IMR-90 (cell line): Measurements from ENCODE around the gene ROR2. TPM values are rescaled to one million over a fixed set of nuclear protein-coding genes. Genes with fewer than 3 reads are reported as not detected.

Source experiments
- ATAC-seq: fragments of 200-7000 bp; cut with Tn5 transposase; 2 replicates; pipeline ENCODE4 v1.9.1; 2020; ENCODE audit warnings: low read depth, mild to moderate bottlenecking, moderate library complexity
- BruUV-seq: library from RNA; stranded (reverse); fragments of 400-500 nt; replicated peaks from 2 replicates; lab custom pipeline; 2021; lab: Mats Ljungman, UMichigan
- CTCF ChIA-PET: fragments of 300-600 bp; formaldehyde crosslinking; extraction: SDS; loops from one replicate; lab custom pipeline; 2021; ENCODE audit warnings: antibody characterized with exemption; lab: Yijun Ruan, JAX
- POLR2A ChIA-PET: fragments of 300-600 bp; sonication (Branson Sonifier 250); formaldehyde crosslinking; loops from one replicate; lab custom pipeline; 2022; ENCODE audit warnings: antibody characterized with exemption; ENCODE audit not compliant: unreplicated experiment; lab: Charles Lee
- DNase-seq: peaks from one replicate; pipeline ENCODE4 v3.0.0; 2013
- H2AFZ ChIP-seq: replicated peaks from 2 replicates; pipeline ENCODE3; 2013; ENCODE audit warnings: low read length, mild to moderate bottlenecking; ENCODE audit not compliant: poor library complexity
- H2AK5ac ChIP-seq: 2 replicates; pipeline ENCODE4 v1.6.1; 2013; ENCODE audit warnings: low read depth, low read length, inconsistent platforms
- H2AK9ac ChIP-seq: replicated peaks from 2 replicates; pipeline ENCODE3; 2013; ENCODE audit warnings: mild to moderate bottlenecking, low read depth, low read length, moderate library complexity; ENCODE audit not compliant: poor library complexity
- H2BK120ac ChIP-seq: 2 replicates; pipeline ENCODE4 v1.6.1; 2013; ENCODE audit warnings: low read depth, low read length, inconsistent platforms
- H2BK15ac ChIP-seq: 3 replicates; pipeline ENCODE4 v1.6.1; 2013; ENCODE audit warnings: low read depth, low read length, inconsistent platforms
- H2BK20ac ChIP-seq: 2 replicates; pipeline ENCODE4 v1.6.1; 2013; ENCODE audit warnings: low read depth, mild to moderate bottlenecking, inconsistent platforms, low read length, moderate library complexity
- H2BK5ac ChIP-seq: 2 replicates; pipeline ENCODE4 v1.6.1; 2013; ENCODE audit warnings: mild to moderate bottlenecking, low read depth, low read length, inconsistent platforms; ENCODE audit not compliant: poor library complexity, severe bottlenecking
- H3K14ac ChIP-seq: replicated peaks from 2 replicates; pipeline ENCODE4 v1.6.1; 2013; ENCODE audit warnings: low read depth, low read length, inconsistent platforms
- H3K18ac ChIP-seq: 2 replicates; pipeline ENCODE4 v1.6.1; 2013; ENCODE audit warnings: low read depth, low read length, control low read depth
- H3K23ac ChIP-seq: 2 replicates; pipeline ENCODE4 v1.6.1; 2013; ENCODE audit warnings: low read depth, low read length, inconsistent platforms
- H3K27ac ChIP-seq: 2 replicates; pipeline ENCODE4 v1.5.1; 2013; ENCODE audit warnings: mild to moderate bottlenecking, control low read depth, low read length; ENCODE audit not compliant: insufficient read depth
- H3K27me3 ChIP-seq: 2 replicates; pipeline ENCODE4 v1.6.1; 2013; ENCODE audit warnings: low read length; ENCODE audit not compliant: control insufficient read depth, insufficient read depth
- H3K36me3 ChIP-seq: 2 replicates; pipeline ENCODE4 v1.6.1; 2013; ENCODE audit warnings: low read length, mixed read lengths; ENCODE audit not compliant: control insufficient read depth, insufficient read depth
- H3K4ac ChIP-seq: 2 replicates; pipeline ENCODE4 v1.6.1; 2013; ENCODE audit warnings: low read depth, low read length, inconsistent platforms
- H3K4me1 ChIP-seq: 2 replicates; pipeline ENCODE4 v1.6.1; 2013; ENCODE audit warnings: low read length, mixed read lengths; ENCODE audit not compliant: control insufficient read depth, insufficient read depth
- H3K4me2 ChIP-seq: 2 replicates; pipeline ENCODE4 v1.6.1; 2013; ENCODE audit warnings: low read depth, mild to moderate bottlenecking, control low read depth, low read length, moderate library complexity
- H3K4me3 ChIP-seq: 2 replicates; pipeline ENCODE4 v1.5.1; 2013; ENCODE audit warnings: low read depth, mild to moderate bottlenecking, control low read depth, low read length, moderate library complexity; ENCODE audit not compliant: insufficient read depth
- H3K56ac ChIP-seq: 2 replicates; pipeline ENCODE4 v1.6.1; 2013; ENCODE audit warnings: low read length, inconsistent platforms; ENCODE audit not compliant: insufficient read depth; ENCODE audit errors: extremely low read depth
- H3K79me1 ChIP-seq, 2 experiments: 2 replicates each; pipeline ENCODE4 v1.6.1; 2013; ENCODE audit warnings: low read length in 2 of 2, inconsistent platforms in 1 of 2, low read depth in 1 of 2
- H3K9ac ChIP-seq: 2 replicates; pipeline ENCODE4 v1.6.1; 2013; ENCODE audit warnings: low read depth, low read length, control low read depth
- H3K9me1 ChIP-seq: 2 replicates; pipeline ENCODE4 v1.6.1; 2013; ENCODE audit warnings: low read length, inconsistent platforms; ENCODE audit not compliant: insufficient read depth
- H3K9me3 ChIP-seq: 2 replicates; pipeline ENCODE4 v1.6.1; 2013; ENCODE audit warnings: low read length; ENCODE audit not compliant: control insufficient read depth, insufficient read depth
- H4K20me1 ChIP-seq: 2 replicates; pipeline ENCODE4 v1.6.1; 2013; ENCODE audit warnings: low read length, inconsistent platforms; ENCODE audit not compliant: insufficient read depth
- H4K5ac ChIP-seq: 2 replicates; pipeline ENCODE4 v1.6.1; 2013; ENCODE audit warnings: mild to moderate bottlenecking, low read depth, low read length, control low read depth
- H4K8ac ChIP-seq, 2 experiments: 2 replicates each; pipeline ENCODE4 v1.6.1; 2013; ENCODE audit warnings: low read depth in 2 of 2, low read length in 2 of 2, control low read depth in 1 of 2, inconsistent platforms in 1 of 2
- H4K91ac ChIP-seq: 2 replicates; pipeline ENCODE4 v1.6.1; 2013; ENCODE audit warnings: low read depth, low read length, inconsistent platforms; ENCODE audit not compliant: insufficient read depth
- BHLHE40 ChIP-seq: fragments of 150-350 bp; IDR thresholded peaks from 2 replicates; pipeline ENCODE4 v1.6.1; 2016; ENCODE audit warnings: mild to moderate bottlenecking, low read depth, low read length
- FOS ChIP-seq: fragments of 150-350 bp; IDR thresholded peaks from 2 replicates; pipeline ENCODE4 v1.6.1; 2016; ENCODE audit warnings: low read depth, low read length
- MAZ ChIP-seq: IDR thresholded peaks from 2 replicates; pipeline ENCODE4 v1.6.1; 2012; ENCODE audit warnings: low read depth, mild to moderate bottlenecking, low read length, improper control_type of control experiment, moderate library complexity, borderline replicate concordance
- NFE2L2 ChIP-seq: fragments of 150-350 bp; IDR thresholded peaks from 2 replicates; pipeline ENCODE4 v1.6.1; 2016; ENCODE audit warnings: low read depth, mild to moderate bottlenecking, low read length
- POLR2A ChIP-seq: IDR thresholded peaks from 2 replicates; pipeline ENCODE4 v1.6.1; 2012; ENCODE audit warnings: mild to moderate bottlenecking, low read depth, low read length
- RAD21 ChIP-seq: IDR thresholded peaks from 2 replicates; pipeline ENCODE4 v1.6.1; 2012; ENCODE audit warnings: low read length, improper control_type of control experiment
- RCOR1 ChIP-seq: IDR thresholded peaks from 2 replicates; pipeline ENCODE4 v1.6.1; 2012; ENCODE audit warnings: mild to moderate bottlenecking, low read length, improper control_type of control experiment; ENCODE audit not compliant: insufficient replicate concordance
- WGBS, 2 experiments: methylation state at CpG; one replicate each; pipeline versions ENCODE4 v1.1.5 to v1.1.7; 2013; ENCODE audit warnings: missing lambda C conversion rate in 2 of 2; ENCODE audit not compliant: insufficient read length in 1 of 2; ENCODE audit errors: extremely low coverage in 2 of 2; 5-methylcytosine and 5-hydroxymethylcytosine counted together
- dilution Hi-C: fragments of 300-500 bp; cut with HindIII; formaldehyde crosslinking; loops from one replicate; pipeline ENCODE4 v1.14.3; 2018; ENCODE audit warnings: low sequenced_read_pairs; ENCODE audit not compliant: unreplicated experiment
- in situ Hi-C: fragments of 300-500 bp; cut with MboI; formaldehyde crosslinking; loops from 3 replicates; pipeline ENCODE4 v1.14.3; 2019; ENCODE audit warnings: low sequenced_read_pairs, inconsistent platforms, mixed read lengths
- intact Hi-C: fragments of 100-400 bp; cut with micrococcal nuclease; formaldehyde crosslinking; loops from 2 replicates; pipeline ENCODE4 v1.10.0; 2022
- polyA plus RNA-seq, 3 experiments: library from polyadenylated mRNA; depleted of rRNA; stranded (reverse); fragments of >200 nt; gene quantifications; 2 replicates each; pipeline ENCODE4 v1.2.3, GENCODE V29; 2012; ENCODE audit warnings: low replicate concordance in 1 of 3
- total RNA-seq: library from RNA; depleted of rRNA; stranded (reverse); fragments of >200 nt; gene quantifications from 2 replicates; pipeline ENCODE4 v1.2.3, GENCODE V29; 2012
- TF ChIP-seq, protein P1 (sequence below): fragments of 150-350 bp; IDR thresholded peaks from 2 replicates; pipeline ENCODE4 v1.6.1; 2017; ENCODE audit warnings: mild to moderate bottlenecking, antibody characterized with exemption, low read length, low read depth

The ROR2 gene
- total and polyA plus RNA-seq, 2 of the 4 experiments (the other 2 are of a cell fraction), result 2.3 to 4.8 TPM

DNA sequence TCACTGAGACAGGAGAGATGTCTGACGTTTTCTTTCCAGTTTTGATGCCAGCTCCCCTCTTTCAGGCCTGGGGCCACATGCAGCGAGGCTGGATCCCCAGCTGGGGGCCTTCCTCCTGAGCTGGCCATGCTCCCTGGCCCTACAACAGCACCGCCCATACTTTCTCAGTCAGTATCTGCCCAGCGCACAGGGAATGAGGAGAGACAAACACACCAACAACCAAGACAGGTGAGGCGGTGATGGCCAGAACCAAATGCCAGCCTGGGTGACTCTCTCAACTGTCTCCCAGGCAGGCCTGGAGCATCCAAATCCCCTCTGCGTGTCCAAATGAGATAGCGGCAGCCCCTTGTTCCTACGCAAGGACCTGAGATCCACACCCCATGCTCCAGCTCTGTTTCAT is 109.6 kb downstream of the ROR2 start:
- Histone ChIP-seq H3K23ac (no peak overlapping the region), H2BK15ac (no peak overlapping the region), H2AK9ac (no peak overlapping the region), H3K27me3 (no peaks in the 10 kb centered on the region; the same call in 1 of the 2 replicates), H3K36me3 (no peaks in the 10 kb centered on the region), H4K8ac (no peak overlapping the region), H3K9ac (no peak overlapping the region), H3K4me3 (no peak overlapping the region), H3K56ac (no peak overlapping the region), H2AK5ac (no peak overlapping the region), H3K9me1 (no peaks in the 10 kb centered on the region; the same call in 1 of the 2 replicates), H3K79me1 (peaks cover 0 to 3% of the 10 kb centered on the region in 2 experiments; a peak in 1 of 4 replicates), H2BK20ac (no peak overlapping the region), H4K20me1 (peaks cover 8% of the 10 kb centered on the region; the same call in 1 of the 2 replicates), H2BK5ac (no peak overlapping the region), H3K27ac (no peak overlapping the region), H4K5ac (no peak overlapping the region), H3K14ac (no peak overlapping the region), H3K18ac (no peak overlapping the region), H3K4me2 (no peak overlapping the region), H2AFZ (no peak overlapping the region), H4K91ac (no peak overlapping the region), H3K4me1 (peaks cover 23% of the 10 kb centered on the region; the same call in 1 of the 2 replicates), H2BK120ac (no peak overlapping the region), H3K9me3 (no peaks in the 10 kb centered on the region), H3K4ac (no peak overlapping the region)
- WGBS, 2 experiments, result 81% methylated on average over 3 of the region's 8 CpGs; no CpG with 5 or more reads in 1 of the 2 experiments
- dilution Hi-C loops (no loop called here), in situ Hi-C loops (no loop called here), intact Hi-C loops (no loop called here)
- ATAC-seq (no peak), DNase-seq (no peak)
- POLR2A ChIA-PET, result no interaction called here
- TF ChIP-seq MAZ (no peak), RAD21 (no peak), NFE2L2 (no peak), POLR2A (no peak), BHLHE40 (no peak), FOS (no peak), RCOR1 (no peak)
- TF ChIP-seq, protein P1, sequence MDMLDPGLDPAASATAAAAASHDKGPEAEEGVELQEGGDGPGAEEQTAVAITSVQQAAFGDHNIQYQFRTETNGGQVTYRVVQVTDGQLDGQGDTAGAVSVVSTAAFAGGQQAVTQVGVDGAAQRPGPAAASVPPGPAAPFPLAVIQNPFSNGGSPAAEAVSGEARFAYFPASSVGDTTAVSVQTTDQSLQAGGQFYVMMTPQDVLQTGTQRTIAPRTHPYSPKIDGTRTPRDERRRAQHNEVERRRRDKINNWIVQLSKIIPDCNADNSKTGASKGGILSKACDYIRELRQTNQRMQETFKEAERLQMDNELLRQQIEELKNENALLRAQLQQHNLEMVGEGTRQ, result no peak
- BruUV-seq, result no TSS peak
- CTCF ChIA-PET, result no interaction called here
